GM10266 (cell line): ENCODE data around the gene SRL.

Source experiments
- DNase-seq: peaks from one replicate; pipeline ENCODE4 v3.0.0; 2012; ENCODE audit errors: extremely low spot score
- CTCF ChIP-seq: IDR thresholded peaks from 2 replicates; pipeline ENCODE4 v1.5.1; 2012; ENCODE audit warnings: mild to moderate bottlenecking, low read depth; ENCODE audit not compliant: control insufficient read depth, insufficient read depth; ENCODE audit errors: missing control alignments

The SRL gene

GRCh38 chr16:4198816-4199215 is 43.1 kb downstream of the SRL start:
- DNase-seq, result no peak
- TF ChIP-seq CTCF, result no peak

GRCh38 chr16:4194661-4195060 is 47.2 kb downstream of the SRL start:
- no peak for TF ChIP-seq CTCF
- DNase-seq, result no peak

GRCh38 chr16:4193920-4194319 is 48.0 kb downstream of the SRL start:
- no peak for DNase-seq
- no peak for TF ChIP-seq CTCF

GRCh38 chr16:4192206-4192605 is 49.7 kb downstream of the SRL start:
- no peak for TF ChIP-seq CTCF
- no peak for DNase-seq

- TF ChIP-seq CTCF, result no peak
- DNase-seq, result no peak
These were observed 51.1 kb downstream of the SRL start for GRCh38 chr16:4190712-4191333.

- no peak for DNase-seq
- TF ChIP-seq CTCF, result no peak
These were observed 51.8 kb downstream of the SRL start for GRCh38 chr16:4190086-4190485.

GRCh38 chr16:4184038-4184702 is 57.7 kb downstream of the SRL start:
- no peak for DNase-seq
- TF ChIP-seq CTCF, result no peak
